Gastroesophageal sphincter (tissue), 4 donors: ENCODE measurements around the gene NDUFB1. TPM values are rescaled to one million over a fixed set of nuclear protein-coding genes. Genes with fewer than 3 reads are reported as not detected.

Experiments used
- ATAC-seq: fragments of 150-250 bp; one replicate; pipeline ENCODE4 v1.9.1; 2016; ENCODE audit warnings: mild to moderate bottlenecking, moderate library complexity
- H3K27ac ChIP-seq, 4 donors: fragments of 200-600 bp; sonication (generic) in 3 of 4; 1 replicate in 3 of 4; 2 replicates in 1 of 4; pipeline ENCODE4 v1.5.1; 2016 to 2019
- H3K27me3 ChIP-seq: fragments of 200-600 bp; sonication (generic); one replicate; pipeline ENCODE4 v1.5.1; 2019
- H3K36me3 ChIP-seq, 2 donors: fragments of 200-600 bp; sonication (generic); one replicate each; pipeline ENCODE4 v1.5.1; 2019; ENCODE audit warnings: control low read depth in 1 of 2
- H3K4me1 ChIP-seq, 3 donors: fragments of 200-600 bp; sonication (generic); 1 replicate in 2 of 3; 2 replicates in 1 of 3; pipeline ENCODE4 v1.5.1; 2016 to 2019; ENCODE audit warnings: control low read depth in 2 of 3
- H3K4me3 ChIP-seq, 2 donors: fragments of 200-600 bp; sonication (generic); one replicate each; pipeline ENCODE4 v1.5.1; 2019; ENCODE audit warnings: mild to moderate bottlenecking in 1 of 2, moderate library complexity in 1 of 2
- H3K9me3 ChIP-seq, 3 donors: fragments of 200-600 bp; sonication (generic); one replicate each; pipeline ENCODE4 v1.5.1; 2017 to 2019; ENCODE audit warnings: control low read depth in 2 of 3
- CTCF ChIP-seq, 4 experiments: fragments of 200-600 bp in 2 of 4; fragments of 450-650 bp in 2 of 4; sonication (generic) in 1 of 4; IDR thresholded peaks; one replicate each; pipeline ENCODE4 v1.5.1; 2017 to 2019; ENCODE audit warnings: antibody characterized with exemption in 4 of 4, mild to moderate bottlenecking in 2 of 4, moderate library complexity in 2 of 4
- EP300 ChIP-seq: sonication (generic); formaldehyde crosslinking; IDR thresholded peaks from one replicate; pipeline ENCODE4 v1.6.1; 2017; ENCODE audit warnings: antibody characterized with exemption, mild to moderate bottlenecking
- POLR2A ChIP-seq, 2 donors: fragments of 450-650 bp; IDR thresholded peaks; one replicate each; pipeline ENCODE4 v1.6.1; 2017; ENCODE audit warnings: antibody characterized with exemption in 2 of 2, mild to moderate bottlenecking in 2 of 2, moderate library complexity in 1 of 2
- POLR2AphosphoS5 ChIP-seq: sonication (generic); formaldehyde crosslinking; IDR thresholded peaks from one replicate; pipeline ENCODE4 v1.6.1; 2017; ENCODE audit warnings: antibody characterized with exemption
- WGBS, 2 donors: methylation state at CpG; one replicate each; pipeline ENCODE4 v1.1.5; 2018; ENCODE audit warnings: low coverage in 1 of 2; 5-methylcytosine and 5-hydroxymethylcytosine counted together
- total RNA-seq, 4 donors: library from RNA; depleted of rRNA; stranded (reverse); fragments of >200 nt; gene quantifications; one replicate each; pipeline ENCODE4 v1.1.0, GENCODE V29; 2016

The NDUFB1 gene
- total RNA-seq, 4 donors from 2014 or later = 258 to 481 (median 412) TPM

GRCh38 chr14:92154283-92154942 lies 32.9 kb upstream of the NDUFB1 start:
- Histone ChIP-seq H3K36me3 (peaks cover 14 to 90% of the 10 kb centered on the region in 2 donors), H3K9me3 (no peaks in the 10 kb centered on the region), H3K4me1 (peaks cover 0 to 8% (median 0%) of the 10 kb centered on the region in 3 donors), H3K4me3 (no peak overlapping the region), H3K27ac (no peak overlapping the region), H3K27me3 (no peaks in the 10 kb centered on the region)
- no peak for TF ChIP-seq POLR2AphosphoS5
- no peak for TF ChIP-seq EP300
- TF ChIP-seq POLR2A (IDR thresholded peaks at IDR 0.05) = no peak
- no peak for TF ChIP-seq CTCF (IDR thresholded peaks at IDR 0.05)
- ATAC-seq = no peak
- WGBS, 2 donors = 32 to 37% methylated on average over 3 of the region's 3 CpGs

GRCh38 chr14:92153581-92153980 lies 32.1 kb upstream of the NDUFB1 start:
- WGBS, 2 donors = 100% methylated on average over 1 of the region's 1 CpG; no CpG with 5 or more reads in 1 of the 2 donors
- Histone ChIP-seq H3K9me3 (no peaks in the 10 kb centered on the region), H3K27ac (no peak overlapping the region), H3K4me1 (peaks cover 0 to 8% (median 0%) of the 10 kb centered on the region in 3 donors), H3K36me3 (peaks cover 9 to 90% of the 10 kb centered on the region in 2 donors), H3K4me3 (no peak overlapping the region), H3K27me3 (no peaks in the 10 kb centered on the region)
- ATAC-seq = no peak
- TF ChIP-seq POLR2AphosphoS5 (no peak), POLR2A (IDR thresholded peaks at IDR 0.05) (no peak), EP300 (no peak), CTCF (IDR thresholded peaks at IDR 0.05) (no peak)

- Histone ChIP-seq H3K27ac (no peak overlapping the region), H3K27me3 (no peaks in the 10 kb centered on the region), H3K4me1 (no peaks in the 10 kb centered on the region), H3K4me3 (no peak overlapping the region), H3K36me3 (peaks cover 12 to 100% of the 10 kb centered on the region in 2 donors), H3K9me3 (no peaks in the 10 kb centered on the region)
- 79 to 80% methylated on average over 2 of the region's 2 CpGs for WGBS, 2 donors
- TF ChIP-seq POLR2A (IDR thresholded peaks at IDR 0.05) (no peak), POLR2AphosphoS5 (no peak), CTCF (IDR thresholded peaks at IDR 0.05) (no peak), EP300 (no peak)
- ATAC-seq = no peak
Observed at GRCh38 chr14:92144708-92145107, 23.2 kb upstream of the NDUFB1 start.

- no peaks in the 10 kb centered on the region for H3K4me1 ChIP-seq
- H3K9me3 ChIP-seq = no peaks in the 10 kb centered on the region
- no peak for TF ChIP-seq POLR2A (IDR thresholded peaks at IDR 0.05)
- no peak for TF ChIP-seq POLR2AphosphoS5
- TF ChIP-seq EP300 = no peak
- TF ChIP-seq CTCF (IDR thresholded peaks at IDR 0.05) = no peak
- H3K36me3 ChIP-seq = peaks cover 12 to 100% of the 10 kb centered on the region in 2 donors
- no peak for ATAC-seq
- no peak overlapping the region for H3K4me3 ChIP-seq
- 55 to 73% methylated on average over 2 to 3 of the region's 3 CpGs for WGBS, 2 donors
- H3K27ac ChIP-seq = no peak overlapping the region
- no peaks in the 10 kb centered on the region for H3K27me3 ChIP-seq
Observed at GRCh38 chr14:92143962-92144361, 22.5 kb upstream of the NDUFB1 start.

GRCh38 chr14:92143309-92143708 lies 21.8 kb upstream of the NDUFB1 start:
- TF ChIP-seq EP300 = no peak
- no peak for TF ChIP-seq CTCF (IDR thresholded peaks at IDR 0.05)
- no peak for TF ChIP-seq POLR2AphosphoS5
- no peak for TF ChIP-seq POLR2A (IDR thresholded peaks at IDR 0.05)
- Histone ChIP-seq H3K4me3 (no peak overlapping the region), H3K36me3 (peaks cover 12 to 100% of the 10 kb centered on the region in 2 donors), H3K9me3 (no peaks in the 10 kb centered on the region), H3K4me1 (no peaks in the 10 kb centered on the region), H3K27ac (no peak overlapping the region), H3K27me3 (no peaks in the 10 kb centered on the region)
- no peak for ATAC-seq
- WGBS, 2 donors = 59 to 65% methylated on average over 4 of the region's 4 CpGs
